HCT116 (cell line): ENCODE measurements around the gene SMTNL1. TPM values are rescaled to one million over a fixed set of nuclear protein-coding genes. Genes with fewer than 3 reads are reported as not detected.

ENCODE experiments used
- ATAC-seq: fragments of 200-7000 bp; cut with Tn5 transposase; 2 replicates; pipeline ENCODE4 v1.9.1; 2020; ENCODE audit warnings: mild to moderate bottlenecking, moderate library complexity
- BruUV-seq: library from RNA; stranded (reverse); fragments of 400-500 nt; replicated peaks from 2 replicates; lab custom pipeline; 2021; lab: Mats Ljungman, UMichigan
- CTCF ChIA-PET: fragments of 300-600 bp; sonication (Branson Sonifier 250); formaldehyde crosslinking; loops from one replicate; lab custom pipeline; 2021; ENCODE audit warnings: antibody characterized with exemption; lab: Charles Lee
- POLR2A ChIA-PET: fragments of 300-600, 350-600 bp; sonication (Branson Sonifier 250); formaldehyde crosslinking; loops from one replicate; lab custom pipeline; 2021; ENCODE audit warnings: antibody characterized with exemption; lab: Charles Lee
- RAD21 ChIA-PET, 2 experiments: fragments of 300-600 bp; sonication (Branson Sonifier 250); formaldehyde crosslinking; loops; one replicate each; lab custom pipeline; 2023; ENCODE audit warnings: low total read pairs in 2 of 2; ENCODE audit not compliant: uncharacterized antibody in 2 of 2, unreplicated experiment in 2 of 2, low non-redundant PET in 1 of 2; lab: Charles Lee
- DNase-seq: peaks from one replicate; pipeline ENCODE4 v3.0.0-alpha.2; 2010; ENCODE audit warnings: low read depth, low spot score
- H2AFZ ChIP-seq: fragments of 200-600 bp; shearing (Covaris generic), sonication (generic); 2 replicates; pipeline ENCODE4 v1.6.1; 2017; ENCODE audit warnings: low read depth, mixed run types, mixed read lengths, antibody characterized with exemption, low read length; ENCODE audit not compliant: poor library complexity, severe bottlenecking
- H3K27ac ChIP-seq: 2 replicates; pipeline ENCODE4 v1.5.1; 2012; ENCODE audit warnings: low read depth, low read length
- H3K27me3 ChIP-seq: fragments of 200-600 bp; sonication (generic); 2 replicates; pipeline ENCODE4 v1.6.1; 2016; ENCODE audit warnings: mixed run types, low read length, mixed read lengths; ENCODE audit not compliant: insufficient read depth
- H3K36me3 ChIP-seq, 2 experiments: fragments of 200-500 bp in 1 of 2; fragments of 200-600 bp in 1 of 2; sonication (Bioruptor generic) in 1 of 2; sonication (generic) in 1 of 2; 2 replicates each; pipeline versions ENCODE4 v1.5.1 to v1.6.1; 2014 to 2016; ENCODE audit warnings: low read length in 2 of 2, inconsistent platforms in 1 of 2, mixed read lengths in 1 of 2, mixed run types in 1 of 2; ENCODE audit not compliant: insufficient read depth in 2 of 2, control insufficient read depth in 1 of 2
- H3K4me1 ChIP-seq, 2 experiments: fragments of 200-600 bp in 1 of 2; sonication (generic) in 1 of 2; 2 replicates each; pipeline versions ENCODE4 v1.5.1 to v1.6.1; 2012 to 2017; ENCODE audit warnings: low read length in 2 of 2, inconsistent platforms in 1 of 2, mild to moderate bottlenecking in 1 of 2, mixed read lengths in 1 of 2, mixed run types in 1 of 2, moderate library complexity in 1 of 2; ENCODE audit not compliant: insufficient read depth in 2 of 2, control insufficient read depth in 1 of 2
- H3K4me2 ChIP-seq: fragments of 200-600 bp; sonication (generic); 2 replicates; pipeline ENCODE4 v1.6.1; 2017; ENCODE audit warnings: mixed run types, low read length, mixed read lengths
- H3K4me3 ChIP-seq, 2 experiments: fragments of 200-600 bp in 1 of 2; sonication (generic) in 1 of 2; replicated peaks in 1 of 2; 2 replicates each; pipeline ENCODE4 v1.5.1; 2011 to 2016; ENCODE audit warnings: low read length in 2 of 2, control low read depth in 1 of 2, low read depth in 1 of 2, mild to moderate bottlenecking in 1 of 2, mixed read lengths in 1 of 2, mixed run types in 1 of 2
- H3K79me2 ChIP-seq: fragments of 200-600 bp; sonication (generic); 2 replicates; pipeline ENCODE4 v1.6.1; 2017; ENCODE audit warnings: mild to moderate bottlenecking, mixed run types, low read length, moderate library complexity, mixed read lengths; ENCODE audit not compliant: insufficient read depth
- H3K9ac ChIP-seq: fragments of 200-600 bp; sonication (generic); 2 replicates; pipeline ENCODE4 v1.6.1; 2016; ENCODE audit warnings: low read length, mixed read lengths
- H3K9me2 ChIP-seq: fragments of 200-600 bp; sonication (generic), shearing (Covaris generic); 2 replicates; pipeline ENCODE4 v1.6.1; 2017; ENCODE audit warnings: mixed run types, mild to moderate bottlenecking, moderate library complexity; ENCODE audit not compliant: insufficient read depth
- H3K9me3 ChIP-seq, 2 experiments: fragments of 200-500 bp in 1 of 2; fragments of 200-600 bp in 1 of 2; sonication (Bioruptor generic) in 1 of 2; sonication (generic) in 1 of 2; 2 replicates each; pipeline ENCODE4 v1.6.1; 2014 to 2017; ENCODE audit warnings: low read length in 2 of 2, mixed read lengths in 2 of 2, inconsistent platforms in 1 of 2, low read depth in 1 of 2, mild to moderate bottlenecking in 1 of 2, mixed run types in 1 of 2, moderate library complexity in 1 of 2; ENCODE audit not compliant: control insufficient read depth in 1 of 2, insufficient read depth in 1 of 2
- H4K20me1 ChIP-seq: fragments of 200-600 bp; sonication (generic), shearing (Covaris generic); 2 replicates; pipeline ENCODE4 v1.6.1; 2017; ENCODE audit warnings: mixed run types, mild to moderate bottlenecking, moderate library complexity; ENCODE audit not compliant: insufficient read depth
- CEBPB ChIP-seq: IDR thresholded peaks from 2 replicates; pipeline ENCODE4 v1.6.1; 2012; ENCODE audit warnings: low read depth
- JUND ChIP-seq: IDR thresholded peaks from 2 replicates; pipeline ENCODE4 v1.6.1; 2012
- POLR2A ChIP-seq: IDR thresholded peaks from 2 replicates; pipeline ENCODE4 v1.7.0; 2011; ENCODE audit warnings: borderline replicate concordance; ENCODE audit not compliant: insufficient read depth, insufficient read length; ENCODE audit errors: extremely low read depth
- RAD21 ChIP-seq: IDR thresholded peaks from 2 replicates; pipeline ENCODE4 v1.6.1; 2012; ENCODE audit warnings: low read depth, mild to moderate bottlenecking
- SRF ChIP-seq: IDR thresholded peaks from 2 replicates; pipeline ENCODE4 v1.6.1; 2012; ENCODE audit warnings: low read depth
- TCF7L2 ChIP-seq: IDR thresholded peaks from 2 replicates; pipeline ENCODE4 v1.7.0; 2011; ENCODE audit warnings: borderline replicate concordance, inconsistent platforms; ENCODE audit not compliant: insufficient read depth, insufficient read length; ENCODE audit errors: extremely low read depth
- ZFX ChIP-seq: fragments of 450-650 bp; IDR thresholded peaks from 2 replicates; pipeline ENCODE4 v1.6.1; 2017
- ZNF274 ChIP-seq: fragments of 200-500 bp; sonication (Bioruptor generic); IDR thresholded peaks from 2 replicates; pipeline ENCODE4 v1.6.1; 2014; ENCODE audit warnings: mild to moderate bottlenecking, low read depth, low read length, inconsistent platforms
- intact Hi-C: fragments of 100-400 bp; cut with micrococcal nuclease; formaldehyde crosslinking; loops from 2 replicates; pipeline ENCODE4 v1.10.0; 2022
- total RNA-seq: library from RNA; stranded (reverse); gene quantifications from one replicate; pipeline ENCODE4 v1.2.1, GENCODE V29; 2021; ENCODE audit not compliant: unreplicated experiment
- TF ChIP-seq, protein P1 (sequence below), 3 experiments: fragments of 200-600 bp in 1 of 3; sonication (generic) in 1 of 3; IDR thresholded peaks in 2 of 3; conservative IDR thresholded peaks in 1 of 3; 2 replicates each; pipeline ENCODE4 v1.5.1; 2012 to 2017; ENCODE audit warnings: low read depth in 2 of 3, low read length in 2 of 3, antibody characterized with exemption in 1 of 3, borderline replicate concordance in 1 of 3, control low read depth in 1 of 3, mild to moderate bottlenecking in 1 of 3, mixed read lengths in 1 of 3, mixed run types in 1 of 3, moderate library complexity in 1 of 3; ENCODE audit not compliant: insufficient read depth in 1 of 3
- TF ChIP-seq, protein P2 (sequence below): IDR thresholded peaks from 2 replicates; pipeline ENCODE4 v1.6.1; 2012; ENCODE audit warnings: low read depth
- TF ChIP-seq, protein P3 (sequence below): IDR thresholded peaks from 2 replicates; pipeline ENCODE4 v1.6.1; 2012

Gene SMTNL1
- total RNA-seq, 1 experiment from 2014 or later: not detected

DNA sequence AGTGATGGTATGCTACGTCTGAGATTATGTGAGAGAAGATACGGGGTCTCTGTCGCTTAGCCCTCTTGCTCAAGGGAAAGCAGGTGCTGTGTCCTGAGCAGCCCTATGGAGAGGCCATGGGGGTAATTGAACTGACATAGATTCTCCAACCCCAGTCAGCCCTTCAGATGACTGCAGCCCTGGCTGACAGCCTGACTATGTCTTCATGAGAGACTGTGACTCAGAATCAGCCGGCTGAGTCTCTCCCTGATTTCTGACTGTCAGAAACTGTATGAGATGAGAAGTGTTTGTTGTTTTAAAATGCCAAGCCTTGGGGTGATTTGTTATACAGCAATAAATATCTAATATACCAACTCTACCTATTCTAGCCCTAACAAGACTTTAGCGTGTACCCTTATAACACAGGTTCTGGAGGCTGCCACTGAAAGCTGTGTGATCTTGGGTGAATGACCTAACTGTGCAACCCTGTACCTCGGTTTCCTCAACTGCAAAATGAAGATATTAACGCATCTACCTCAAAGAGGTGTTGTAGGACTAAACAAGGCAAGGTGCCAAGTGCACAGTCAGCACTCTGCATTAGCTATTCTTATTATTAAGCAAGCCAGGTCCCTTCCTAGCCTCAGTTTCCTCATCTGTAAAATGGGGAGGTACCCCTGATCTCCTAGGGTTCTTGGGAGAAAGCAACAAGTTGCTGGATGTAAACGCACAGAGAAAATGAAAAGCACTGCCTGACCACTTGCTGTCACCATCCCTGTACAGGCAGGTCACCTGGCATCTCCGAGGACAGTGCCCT is 46.7 kb upstream of the SMTNL1 start:
- Histone ChIP-seq H3K27me3 (no peaks in the 10 kb centered on the region), H2AFZ (no peak overlapping the region), H3K9me2 (no peaks in the 10 kb centered on the region), H3K4me1 (peaks cover 5 to 7% of the 10 kb centered on the region in 2 experiments; a peak in 2 of 4 replicates), H3K36me3 (no peaks in the 10 kb centered on the region), H3K4me3 (no peak overlapping the region), H4K20me1 (no peaks in the 10 kb centered on the region), H3K79me2 (no peaks in the 10 kb centered on the region), H3K4me2 (no peak overlapping the region), H3K9ac (no peak overlapping the region), H3K9me3 (no peaks in the 10 kb centered on the region), H3K27ac (no peak overlapping the region)
- ATAC-seq: no peak
- CTCF ChIA-PET: interaction anchor here (1.0 to 4.1 kb wide), 6 partner anchors 12 to 154 kb away, joined by 4 to 78 read pairs (median 20); no protein-coding TSS in a partner anchor
- POLR2A ChIA-PET: no interaction called here
- TF ChIP-seq ZNF274 (no peak), TCF7L2 (no peak), RAD21 (no peak), ZFX (no peak), POLR2A (no peak), CEBPB (no peak), SRF (no peak), JUND (no peak)
- TF ChIP-seq, protein P1, sequence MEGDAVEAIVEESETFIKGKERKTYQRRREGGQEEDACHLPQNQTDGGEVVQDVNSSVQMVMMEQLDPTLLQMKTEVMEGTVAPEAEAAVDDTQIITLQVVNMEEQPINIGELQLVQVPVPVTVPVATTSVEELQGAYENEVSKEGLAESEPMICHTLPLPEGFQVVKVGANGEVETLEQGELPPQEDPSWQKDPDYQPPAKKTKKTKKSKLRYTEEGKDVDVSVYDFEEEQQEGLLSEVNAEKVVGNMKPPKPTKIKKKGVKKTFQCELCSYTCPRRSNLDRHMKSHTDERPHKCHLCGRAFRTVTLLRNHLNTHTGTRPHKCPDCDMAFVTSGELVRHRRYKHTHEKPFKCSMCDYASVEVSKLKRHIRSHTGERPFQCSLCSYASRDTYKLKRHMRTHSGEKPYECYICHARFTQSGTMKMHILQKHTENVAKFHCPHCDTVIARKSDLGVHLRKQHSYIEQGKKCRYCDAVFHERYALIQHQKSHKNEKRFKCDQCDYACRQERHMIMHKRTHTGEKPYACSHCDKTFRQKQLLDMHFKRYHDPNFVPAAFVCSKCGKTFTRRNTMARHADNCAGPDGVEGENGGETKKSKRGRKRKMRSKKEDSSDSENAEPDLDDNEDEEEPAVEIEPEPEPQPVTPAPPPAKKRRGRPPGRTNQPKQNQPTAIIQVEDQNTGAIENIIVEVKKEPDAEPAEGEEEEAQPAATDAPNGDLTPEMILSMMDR (IDR thresholded peaks at IDR 0.05 in 2 of 3, conservative IDR thresholded peaks at IDR 0.05 in 1 of 3; ENCODE audit: borderline replicate concordance in 1 of 3, insufficient read depth in 1 of 3, low read depth in 2 of 3, low read length in 2 of 3): no peak
- TF ChIP-seq, protein P2, sequence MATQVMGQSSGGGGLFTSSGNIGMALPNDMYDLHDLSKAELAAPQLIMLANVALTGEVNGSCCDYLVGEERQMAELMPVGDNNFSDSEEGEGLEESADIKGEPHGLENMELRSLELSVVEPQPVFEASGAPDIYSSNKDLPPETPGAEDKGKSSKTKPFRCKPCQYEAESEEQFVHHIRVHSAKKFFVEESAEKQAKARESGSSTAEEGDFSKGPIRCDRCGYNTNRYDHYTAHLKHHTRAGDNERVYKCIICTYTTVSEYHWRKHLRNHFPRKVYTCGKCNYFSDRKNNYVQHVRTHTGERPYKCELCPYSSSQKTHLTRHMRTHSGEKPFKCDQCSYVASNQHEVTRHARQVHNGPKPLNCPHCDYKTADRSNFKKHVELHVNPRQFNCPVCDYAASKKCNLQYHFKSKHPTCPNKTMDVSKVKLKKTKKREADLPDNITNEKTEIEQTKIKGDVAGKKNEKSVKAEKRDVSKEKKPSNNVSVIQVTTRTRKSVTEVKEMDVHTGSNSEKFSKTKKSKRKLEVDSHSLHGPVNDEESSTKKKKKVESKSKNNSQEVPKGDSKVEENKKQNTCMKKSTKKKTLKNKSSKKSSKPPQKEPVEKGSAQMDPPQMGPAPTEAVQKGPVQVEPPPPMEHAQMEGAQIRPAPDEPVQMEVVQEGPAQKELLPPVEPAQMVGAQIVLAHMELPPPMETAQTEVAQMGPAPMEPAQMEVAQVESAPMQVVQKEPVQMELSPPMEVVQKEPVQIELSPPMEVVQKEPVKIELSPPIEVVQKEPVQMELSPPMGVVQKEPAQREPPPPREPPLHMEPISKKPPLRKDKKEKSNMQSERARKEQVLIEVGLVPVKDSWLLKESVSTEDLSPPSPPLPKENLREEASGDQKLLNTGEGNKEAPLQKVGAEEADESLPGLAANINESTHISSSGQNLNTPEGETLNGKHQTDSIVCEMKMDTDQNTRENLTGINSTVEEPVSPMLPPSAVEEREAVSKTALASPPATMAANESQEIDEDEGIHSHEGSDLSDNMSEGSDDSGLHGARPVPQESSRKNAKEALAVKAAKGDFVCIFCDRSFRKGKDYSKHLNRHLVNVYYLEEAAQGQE: no peak
- TF ChIP-seq, protein P3, sequence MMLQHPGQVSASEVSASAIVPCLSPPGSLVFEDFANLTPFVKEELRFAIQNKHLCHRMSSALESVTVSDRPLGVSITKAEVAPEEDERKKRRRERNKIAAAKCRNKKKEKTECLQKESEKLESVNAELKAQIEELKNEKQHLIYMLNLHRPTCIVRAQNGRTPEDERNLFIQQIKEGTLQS: no peak
- no TSS peak for BruUV-seq
- RAD21 ChIA-PET: no interaction called here
- intact Hi-C loops: no loop called here
- no peak for DNase-seq
